DND-41 (cell line): Measurements from ENCODE around the gene PSG6.
"Not testable (repeated sequence)": the region's sequence is repeated elsewhere in the genome, so short reads cannot be mapped to it uniquely, and the experiment has no call there.

ENCODE experiments used
- ATAC-seq: fragments of 200-7000 bp; cut with Tn5 transposase; 3 replicates; pipeline ENCODE4 v1.9.1; 2021; ENCODE audit warnings: low read depth; ENCODE audit not compliant: insufficient read depth
- DNase-seq: peaks from one replicate; pipeline ENCODE4 v3.0.0-alpha.2; 2020
- H2AFZ ChIP-seq: 2 replicates; pipeline ENCODE4 v1.6.0; 2012; ENCODE audit warnings: low read depth, low read length
- H3K27ac ChIP-seq: 2 replicates; pipeline ENCODE4 v1.5.1; 2012; ENCODE audit warnings: low read length, inconsistent platforms
- H3K27me3 ChIP-seq: fragments of 200-600 bp; sonication (generic); 2 replicates; pipeline ENCODE4 v1.6.0; 2012; ENCODE audit warnings: low read length, mild to moderate bottlenecking, inconsistent platforms; ENCODE audit not compliant: insufficient read depth, poor library complexity
- H3K36me3 ChIP-seq: 2 replicates; pipeline ENCODE4 v1.5.1; 2012; ENCODE audit warnings: low read length, inconsistent platforms; ENCODE audit not compliant: insufficient read depth
- H3K4me1 ChIP-seq: 2 replicates; pipeline ENCODE4 v1.5.1; 2012; ENCODE audit warnings: mild to moderate bottlenecking, low read length; ENCODE audit not compliant: insufficient read depth
- H3K4me2 ChIP-seq: 2 replicates; pipeline ENCODE4 v1.6.0; 2012; ENCODE audit warnings: mild to moderate bottlenecking, moderate library complexity, low read length, inconsistent platforms; ENCODE audit not compliant: insufficient read depth
- H3K4me3 ChIP-seq, 2 experiments: fragments of 200-600 bp in 1 of 2; shearing (Covaris generic) in 1 of 2; 2 replicates each; pipeline ENCODE4 v1.5.1; 2012 to 2016; ENCODE audit warnings: inconsistent platforms in 2 of 2, low read length in 2 of 2, mild to moderate bottlenecking in 2 of 2, low read depth in 1 of 2, moderate library complexity in 1 of 2
- H3K79me2 ChIP-seq: 2 replicates; pipeline ENCODE4 v1.6.0; 2012; ENCODE audit warnings: low read length, inconsistent platforms; ENCODE audit not compliant: insufficient read depth
- H3K9ac ChIP-seq: 2 replicates; pipeline ENCODE4 v1.6.0; 2012; ENCODE audit warnings: low read depth, mild to moderate bottlenecking, inconsistent platforms, low read length, moderate library complexity
- H3K9me3 ChIP-seq: 2 replicates; pipeline ENCODE4 v1.5.1; 2012; ENCODE audit warnings: low read length, moderate library complexity, mild to moderate bottlenecking, inconsistent platforms; ENCODE audit not compliant: insufficient read depth, severe bottlenecking
- H4K20me1 ChIP-seq: 2 replicates; pipeline ENCODE4 v1.6.0; 2012; ENCODE audit warnings: low read length; ENCODE audit not compliant: insufficient read depth
- CTCF ChIP-seq: IDR thresholded peaks from 2 replicates; pipeline ENCODE4 v1.5.1; 2012; ENCODE audit warnings: borderline replicate concordance, low read length, moderate library complexity, mild to moderate bottlenecking; ENCODE audit not compliant: poor library complexity, severe bottlenecking; ENCODE audit errors: extremely low read depth

Gene PSG6

GRCh38 chr19:42856866-42857543 is 60.7 kb downstream of the PSG6 start:
- H4K20me1 ChIP-seq, H3K4me2 ChIP-seq, H3K79me2 ChIP-seq, H3K9me3 ChIP-seq, H2AFZ ChIP-seq, H3K4me3 ChIP-seq, ATAC-seq, H3K27me3 ChIP-seq, H3K27ac ChIP-seq, H3K36me3 ChIP-seq, H3K4me1 ChIP-seq, H3K9ac ChIP-seq: not testable (repeated sequence)
- peak; percentile 72 for TF ChIP-seq CTCF
- peak; percentile 13 for DNase-seq

- not testable (repeated sequence) for H3K9ac ChIP-seq, H3K9me3 ChIP-seq, H3K4me3 ChIP-seq, H3K27me3 ChIP-seq, H3K36me3 ChIP-seq, H3K79me2 ChIP-seq, H4K20me1 ChIP-seq, H2AFZ ChIP-seq, DNase-seq, H3K4me1 ChIP-seq, H3K27ac ChIP-seq, H3K4me2 ChIP-seq, ATAC-seq
Measured at GRCh38 chr19:42854745-42855144, 62.9 kb downstream of the PSG6 start.

GRCh38 chr19:42853231-42853630 is 64.5 kb downstream of the PSG6 start:
- H3K4me2 ChIP-seq, ATAC-seq: not testable (repeated sequence)

GRCh38 chr19:42852821-42853220 is 64.9 kb downstream of the PSG6 start:
- not testable (repeated sequence) for H3K27ac ChIP-seq, H3K9ac ChIP-seq, H3K4me2 ChIP-seq, H2AFZ ChIP-seq, H3K79me2 ChIP-seq, H3K4me3 ChIP-seq, H3K36me3 ChIP-seq, H4K20me1 ChIP-seq, H3K27me3 ChIP-seq, ATAC-seq, H3K9me3 ChIP-seq, DNase-seq, H3K4me1 ChIP-seq

More at GRCh38 chr19:42853231-42853630, 64.5 kb downstream of the PSG6 start:
- not testable (repeated sequence) for H3K9me3 ChIP-seq, DNase-seq, H3K27ac ChIP-seq, H3K27me3 ChIP-seq, H3K36me3 ChIP-seq, H3K79me2 ChIP-seq, H2AFZ ChIP-seq, H3K4me3 ChIP-seq, H3K4me1 ChIP-seq, H4K20me1 ChIP-seq, H3K9ac ChIP-seq
